ENCODE measurements around the gene WFDC9.
"Not testable (repeated sequence)": the region's sequence is repeated elsewhere in the genome, so short reads cannot be mapped to it uniquely, and the experiment has no call there.

WFDC9 gene

GRCh38 chr20:45589725-45590124, 41.4 kb downstream of the WFDC9 start:
- Histone ChIP-seq H3K9me3 (ENCODE audit: control insufficient read depth in 1 of 2, low read length in 2 of 2) (no peaks in the 10 kb centered on the region), H3K27me3 (ENCODE audit: low read depth, low read length) (no peaks in the 10 kb centered on the region), H3K27ac (ENCODE audit: low read length) (no peak overlapping the region), H3K4me1 (ENCODE audit: control insufficient read depth in 1 of 2, insufficient read depth in 2 of 2, low read length in 2 of 2) (no peaks in the 10 kb centered on the region), H3K4me3 (ENCODE audit: low read depth in 1 of 2, low read length in 2 of 2) (no peak overlapping the region), H3K36me3 (ENCODE audit: control insufficient read depth in 1 of 2, insufficient read depth in 2 of 2, low read length in 2 of 2) (no peaks in the 10 kb centered on the region)

GRCh38 chr20:45588800-45589199, 42.3 kb downstream of the WFDC9 start:
- no peaks in the 10 kb centered on the region for H3K4me1 ChIP-seq (ENCODE audit: control insufficient read depth in 1 of 2, insufficient read depth in 2 of 2, low read length in 2 of 2)
- no peaks in the 10 kb centered on the region for H3K27me3 ChIP-seq (ENCODE audit: low read depth, low read length)
- H3K36me3 ChIP-seq (ENCODE audit: control insufficient read depth in 1 of 2, insufficient read depth in 2 of 2, low read length in 2 of 2), result no peaks in the 10 kb centered on the region
- no peak overlapping the region for H3K4me3 ChIP-seq (ENCODE audit: low read depth in 1 of 2, low read length in 2 of 2)
- H3K9me3 ChIP-seq (ENCODE audit: control insufficient read depth in 1 of 2, low read length in 2 of 2), result no peaks in the 10 kb centered on the region
- no peak overlapping the region for H3K27ac ChIP-seq (ENCODE audit: low read length)

DNA sequence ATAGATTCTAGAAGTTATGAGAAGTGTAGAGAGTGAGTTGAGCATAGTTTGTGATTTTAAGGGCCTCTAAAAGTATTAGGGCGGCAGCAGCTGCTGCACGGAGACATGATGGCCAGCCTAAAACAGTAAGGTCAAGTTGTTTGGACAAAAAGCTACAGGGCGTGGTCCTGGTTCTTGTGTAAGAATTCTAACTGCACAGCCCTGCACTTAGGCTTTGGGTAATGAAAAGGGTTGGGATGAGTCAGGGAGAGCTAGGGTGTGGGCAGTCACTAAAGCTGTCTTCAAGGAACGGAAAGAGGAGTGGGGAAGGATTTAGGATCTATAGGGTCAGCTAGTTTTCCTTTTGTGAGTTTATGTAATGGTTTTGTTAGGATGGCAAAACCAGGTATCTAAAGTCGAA, 45.1 kb downstream of the WFDC9 start:
- not testable (repeated sequence) for H3K9me3 ChIP-seq (ENCODE audit: control insufficient read depth in 1 of 2, low read length in 2 of 2); H3K4me3 ChIP-seq (ENCODE audit: low read depth in 1 of 2, low read length in 2 of 2); H3K27me3 ChIP-seq (ENCODE audit: low read depth, low read length); H3K27ac ChIP-seq (ENCODE audit: low read length); H3K36me3 ChIP-seq (ENCODE audit: control insufficient read depth in 1 of 2, insufficient read depth in 2 of 2, low read length in 2 of 2); H3K4me1 ChIP-seq (ENCODE audit: control insufficient read depth in 1 of 2, insufficient read depth in 2 of 2, low read length in 2 of 2)

GRCh38 chr20:45584294-45584693, 46.8 kb downstream of the WFDC9 start:
- H3K27me3 ChIP-seq (ENCODE audit: low read depth, low read length); H3K9me3 ChIP-seq (ENCODE audit: control insufficient read depth in 1 of 2, low read length in 2 of 2); H3K27ac ChIP-seq (ENCODE audit: low read length); H3K4me3 ChIP-seq (ENCODE audit: low read depth in 1 of 2, low read length in 2 of 2); H3K4me1 ChIP-seq (ENCODE audit: control insufficient read depth in 1 of 2, insufficient read depth in 2 of 2, low read length in 2 of 2); H3K36me3 ChIP-seq (ENCODE audit: control insufficient read depth in 1 of 2, insufficient read depth in 2 of 2, low read length in 2 of 2): not testable (repeated sequence)

GRCh38 chr20:45583502-45583901, 47.6 kb downstream of the WFDC9 start:
- no peak overlapping the region for H3K4me3 ChIP-seq (ENCODE audit: low read depth in 1 of 2, low read length in 2 of 2)
- no peaks in the 10 kb centered on the region for H3K27me3 ChIP-seq (ENCODE audit: low read depth, low read length)
- no peaks in the 10 kb centered on the region for H3K9me3 ChIP-seq (ENCODE audit: control insufficient read depth in 1 of 2, low read length in 2 of 2)
- no peaks in the 10 kb centered on the region for H3K4me1 ChIP-seq (ENCODE audit: control insufficient read depth in 1 of 2, insufficient read depth in 2 of 2, low read length in 2 of 2)
- no peak overlapping the region for H3K27ac ChIP-seq (ENCODE audit: low read length)
- no peaks in the 10 kb centered on the region for H3K36me3 ChIP-seq (ENCODE audit: control insufficient read depth in 1 of 2, insufficient read depth in 2 of 2, low read length in 2 of 2)

DNA sequence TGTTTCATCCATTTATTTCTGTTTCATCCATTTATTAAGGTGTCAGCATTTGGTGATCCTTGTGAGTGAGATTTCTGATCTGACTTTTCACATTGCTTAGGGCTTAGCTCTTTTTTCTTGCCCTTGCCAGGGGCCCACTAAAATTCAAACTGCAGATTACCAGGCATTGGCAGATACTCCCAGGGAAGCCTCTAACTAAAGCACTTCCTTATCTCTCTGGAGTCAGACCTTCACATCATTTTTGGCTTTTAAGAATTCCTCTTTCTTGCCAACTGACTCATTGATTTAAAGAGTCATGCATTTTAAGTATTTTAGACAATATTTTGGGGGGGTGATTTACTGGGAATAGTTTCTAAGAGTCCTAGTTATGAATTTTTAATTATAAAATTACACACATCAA, 49.4 kb downstream of the WFDC9 start:
- Histone ChIP-seq H3K36me3 (ENCODE audit: control insufficient read depth in 1 of 2, insufficient read depth in 2 of 2, low read length in 2 of 2) (no peaks in the 10 kb centered on the region), H3K4me1 (ENCODE audit: control insufficient read depth in 1 of 2, insufficient read depth in 2 of 2, low read length in 2 of 2) (no peaks in the 10 kb centered on the region), H3K27me3 (ENCODE audit: low read depth, low read length) (no peaks in the 10 kb centered on the region), H3K4me3 (ENCODE audit: low read depth in 1 of 2, low read length in 2 of 2) (no peak overlapping the region), H3K9me3 (ENCODE audit: control insufficient read depth in 1 of 2, low read length in 2 of 2) (no peaks in the 10 kb centered on the region), H3K27ac (ENCODE audit: low read length) (no peak overlapping the region)

DNA sequence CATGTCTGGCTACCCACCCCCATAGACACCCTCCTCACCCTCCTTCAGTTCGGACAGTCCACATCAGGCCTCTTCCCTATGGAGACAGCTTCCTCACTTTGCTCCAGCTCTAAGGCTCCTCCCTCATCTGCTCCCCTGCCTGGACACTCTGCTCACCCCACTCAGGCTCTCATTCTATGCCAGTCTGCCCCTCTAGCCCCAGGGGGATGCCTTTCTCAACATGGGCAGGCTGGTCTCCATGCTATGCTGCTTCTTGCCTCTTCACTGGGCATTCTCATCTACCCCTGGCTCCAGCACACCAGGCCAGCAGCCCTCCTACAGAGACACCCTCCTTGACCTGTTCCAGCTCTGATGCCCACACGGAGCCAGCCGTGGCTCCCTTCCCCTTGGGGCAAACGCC, 51.9 kb downstream of the WFDC9 start, which contains the start of gene WFDC8:
Gene WFDC8 (minus strand): TSS at position 101 of the 400 bp plus-strand sequence. CDS start 37 bp downstream, at position 64.
- Histone ChIP-seq H3K27me3 (ENCODE audit: low read depth, low read length) (no peaks in the 10 kb centered on the region), H3K36me3 (ENCODE audit: control insufficient read depth in 1 of 2, insufficient read depth in 2 of 2, low read length in 2 of 2) (no peaks in the 10 kb centered on the region), H3K27ac (ENCODE audit: low read length) (no peak within 1 kb of the TSS), H3K9me3 (ENCODE audit: control insufficient read depth in 1 of 2, low read length in 2 of 2) (no peaks in the 10 kb centered on the region), H3K4me3 (ENCODE audit: low read depth in 1 of 2, low read length in 2 of 2) (no peak within 1 kb of the TSS), H3K4me1 (ENCODE audit: control insufficient read depth in 1 of 2, insufficient read depth in 2 of 2, low read length in 2 of 2) (no peaks in the 10 kb centered on the region)

GRCh38 chr20:45578231-45578630, 52.9 kb downstream of the WFDC9 start:
- Histone ChIP-seq H3K27me3 (ENCODE audit: low read depth, low read length) (no peaks in the 10 kb centered on the region), H3K9me3 (ENCODE audit: control insufficient read depth in 1 of 2, low read length in 2 of 2) (no peaks in the 10 kb centered on the region), H3K36me3 (ENCODE audit: control insufficient read depth in 1 of 2, insufficient read depth in 2 of 2, low read length in 2 of 2) (no peaks in the 10 kb centered on the region), H3K27ac (ENCODE audit: low read length) (no peak overlapping the region), H3K4me1 (ENCODE audit: control insufficient read depth in 1 of 2, insufficient read depth in 2 of 2, low read length in 2 of 2) (no peaks in the 10 kb centered on the region), H3K4me3 (ENCODE audit: low read depth in 1 of 2, low read length in 2 of 2) (no peak overlapping the region)

DNA sequence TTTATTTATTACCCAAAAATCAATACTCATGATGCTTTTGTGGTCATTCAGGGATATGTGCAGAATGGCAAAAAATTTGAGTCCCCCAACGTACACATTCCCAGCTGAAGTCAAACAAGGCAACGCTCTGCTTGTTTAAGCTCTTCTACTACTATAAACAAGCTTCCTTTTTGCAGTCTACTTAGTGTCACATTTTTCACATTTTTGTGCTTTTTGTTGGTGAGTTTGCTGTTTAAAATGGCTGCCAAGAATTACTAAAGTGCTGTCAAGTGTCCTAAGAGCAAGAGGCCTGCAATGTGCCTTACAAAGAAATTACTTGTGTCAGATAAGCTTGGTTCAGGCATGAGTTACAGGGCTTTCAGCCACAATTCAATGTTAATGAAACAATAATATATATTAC, 54.1 kb downstream of the WFDC9 start:
- no peak overlapping the region for H3K4me3 ChIP-seq (ENCODE audit: low read depth in 1 of 2, low read length in 2 of 2)
- no peaks in the 10 kb centered on the region for H3K4me1 ChIP-seq (ENCODE audit: control insufficient read depth in 1 of 2, insufficient read depth in 2 of 2, low read length in 2 of 2)
- no peak overlapping the region for H3K27ac ChIP-seq (ENCODE audit: low read length)
- H3K9me3 ChIP-seq (ENCODE audit: control insufficient read depth in 1 of 2, low read length in 2 of 2), result no peaks in the 10 kb centered on the region
- no peaks in the 10 kb centered on the region for H3K27me3 ChIP-seq (ENCODE audit: low read depth, low read length)
- no peaks in the 10 kb centered on the region for H3K36me3 ChIP-seq (ENCODE audit: control insufficient read depth in 1 of 2, insufficient read depth in 2 of 2, low read length in 2 of 2)

GRCh38 chr20:45575931-45576330, 55.2 kb downstream of the WFDC9 start:
- no peak overlapping the region for H3K27ac ChIP-seq (ENCODE audit: low read length)
- no peaks in the 10 kb centered on the region for H3K27me3 ChIP-seq (ENCODE audit: low read depth, low read length)
- no peaks in the 10 kb centered on the region for H3K9me3 ChIP-seq (ENCODE audit: control insufficient read depth in 1 of 2, low read length in 2 of 2)

DNA sequence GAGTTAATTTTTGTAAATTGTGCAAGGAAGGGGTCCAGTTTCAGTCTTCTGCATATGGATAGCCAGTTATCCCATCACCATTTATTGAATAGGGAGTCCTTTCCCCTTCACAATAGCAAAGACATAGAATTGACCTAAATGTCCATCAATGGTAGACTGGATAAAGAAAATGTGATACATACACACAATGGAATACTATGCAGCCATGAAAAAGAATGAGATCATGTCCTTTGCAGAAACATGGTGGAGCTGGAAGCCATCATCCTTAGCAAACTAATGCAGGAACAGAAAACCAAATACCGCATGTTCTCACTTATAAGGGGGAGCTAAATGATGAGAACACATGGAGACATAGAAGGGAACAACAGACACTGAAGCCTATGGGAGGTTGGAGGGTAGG, 61.4 kb downstream of the WFDC9 start:
- not testable (repeated sequence) for H3K9me3 ChIP-seq (ENCODE audit: control insufficient read depth in 1 of 2, low read length in 2 of 2); H3K4me1 ChIP-seq (ENCODE audit: control insufficient read depth in 1 of 2, insufficient read depth in 2 of 2, low read length in 2 of 2); H3K36me3 ChIP-seq (ENCODE audit: control insufficient read depth in 1 of 2, insufficient read depth in 2 of 2, low read length in 2 of 2); H3K4me3 ChIP-seq (ENCODE audit: low read depth in 1 of 2, low read length in 2 of 2); H3K27ac ChIP-seq (ENCODE audit: low read length); H3K27me3 ChIP-seq (ENCODE audit: low read depth, low read length)

More at GRCh38 chr20:45575931-45576330, 55.2 kb downstream of the WFDC9 start:
- H3K36me3 ChIP-seq (ENCODE audit: control insufficient read depth in 1 of 2, insufficient read depth in 2 of 2, low read length in 2 of 2), result no peaks in the 10 kb centered on the region
- no peak overlapping the region for H3K4me3 ChIP-seq (ENCODE audit: low read depth in 1 of 2, low read length in 2 of 2)
- no peaks in the 10 kb centered on the region for H3K4me1 ChIP-seq (ENCODE audit: control insufficient read depth in 1 of 2, insufficient read depth in 2 of 2, low read length in 2 of 2)

- H3K4me1 ChIP-seq (ENCODE audit: control insufficient read depth in 1 of 2, insufficient read depth in 2 of 2, low read length in 2 of 2), result no peaks in the 10 kb centered on the region
- H3K36me3 ChIP-seq (ENCODE audit: control insufficient read depth in 1 of 2, insufficient read depth in 2 of 2, low read length in 2 of 2), result no peaks in the 10 kb centered on the region
- no peak overlapping the region for H3K4me3 ChIP-seq (ENCODE audit: low read depth in 1 of 2, low read length in 2 of 2)
- no peaks in the 10 kb centered on the region for H3K9me3 ChIP-seq (ENCODE audit: control insufficient read depth in 1 of 2, low read length in 2 of 2)
- no peak overlapping the region for H3K27ac ChIP-seq (ENCODE audit: low read length)
- H3K27me3 ChIP-seq (ENCODE audit: low read depth, low read length), result no peaks in the 10 kb centered on the region
Observed at GRCh38 chr20:45564760-45565276, 66.3 kb downstream of the WFDC9 start.

Data from muscle layer of duodenum (tissue), 2 donors.